K562 (cell line): ENCODE results near the gene LASP1NB.

Source experiments
- BCOR ChIP-seq: fragments of 450-650 bp; IDR thresholded peaks from 2 replicates; pipeline ENCODE4 v1.6.1; 2016
- EWSR1 ChIP-seq: fragments of 450-650 bp; IDR thresholded peaks from 2 replicates; pipeline ENCODE4 v1.6.1; 2018; ENCODE audit warnings: borderline replicate concordance, mild to moderate bottlenecking, low read depth, moderate library complexity; ENCODE audit not compliant: partially characterized antibody
- MCM7 ChIP-seq, 2 experiments: fragments of 450-650 bp; IDR thresholded peaks; 2 replicates each; pipeline ENCODE4 v1.6.1; 2016 to 2018
- STAT6 ChIP-seq: sonication (generic); formaldehyde crosslinking; IDR thresholded peaks from 2 replicates; pipeline ENCODE4 v1.8.1; 2023; ENCODE audit warnings: mild to moderate bottlenecking, missing genetic modification reagents
- ZNF165 ChIP-seq: fragments of 250-450 bp; sonication (Bioruptor Pico); IDR thresholded peaks from 2 replicates; pipeline ENCODE4 v1.4.0; 2020; ENCODE audit warnings: borderline replicate concordance
- TF ChIP-seq, protein P1 (sequence below), 2 experiments: fragments of 450-650 bp; formaldehyde crosslinking in 1 of 2; IDR thresholded peaks; 2 replicates each; pipeline versions ENCODE4 v1.4.0 to v1.6.1; 2014 to 2020; ENCODE audit warnings: mild to moderate bottlenecking in 2 of 2, borderline replicate concordance in 1 of 2, low read depth in 1 of 2
- TF ChIP-seq, protein P2 (sequence below): fragments of 450-650 bp; IDR thresholded peaks from 2 replicates; pipeline ENCODE4 v1.6.1; 2016; ENCODE audit warnings: low read depth

LASP1NB gene

DNA sequence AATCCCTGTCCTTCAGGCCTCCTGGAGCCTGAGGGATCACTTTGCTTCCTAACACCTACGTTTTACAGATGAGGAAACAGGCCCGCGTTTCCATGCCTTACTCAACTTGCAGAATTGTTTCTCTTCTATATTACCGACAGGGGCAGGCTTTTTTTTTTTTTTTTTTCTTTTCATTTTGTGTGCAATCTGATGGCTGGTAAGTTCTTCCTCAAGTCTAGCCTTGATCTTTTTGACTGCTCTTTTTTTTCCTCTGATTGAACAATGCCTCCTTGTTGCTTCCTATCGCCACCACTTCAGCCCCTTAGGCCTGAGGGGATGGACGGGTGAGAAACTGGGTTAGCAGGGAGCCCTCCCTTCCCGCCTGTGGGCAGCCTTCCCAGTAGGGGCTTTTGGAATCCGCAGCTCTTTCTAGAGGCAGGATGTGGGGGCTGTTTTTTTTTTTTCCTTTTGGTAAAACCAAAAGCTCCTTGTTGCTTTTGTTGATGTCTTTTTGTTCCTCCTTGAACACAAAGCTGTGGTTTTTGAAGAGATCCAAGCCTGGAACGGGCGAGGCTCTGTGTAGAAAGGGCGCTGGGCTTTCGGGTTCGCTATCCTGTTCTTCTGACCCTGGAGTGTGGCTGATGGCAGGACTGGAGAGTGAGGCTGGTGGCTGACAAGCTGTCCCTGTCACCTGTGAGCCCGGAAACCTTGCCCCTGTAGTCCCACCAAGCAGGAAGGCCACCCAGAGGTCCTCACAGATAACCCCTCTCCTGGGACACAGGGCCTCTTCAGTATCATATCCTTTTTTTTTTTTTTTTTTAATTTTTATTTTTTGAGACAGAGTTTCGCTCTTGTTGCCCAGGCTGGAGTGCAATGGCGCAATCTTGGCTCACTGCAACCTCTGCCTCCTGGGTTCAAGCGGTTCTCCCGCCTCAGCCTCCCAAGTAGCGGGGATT, 41.6 kb upstream of the LASP1NB start (continued):
- TF ChIP-seq, protein P1, sequence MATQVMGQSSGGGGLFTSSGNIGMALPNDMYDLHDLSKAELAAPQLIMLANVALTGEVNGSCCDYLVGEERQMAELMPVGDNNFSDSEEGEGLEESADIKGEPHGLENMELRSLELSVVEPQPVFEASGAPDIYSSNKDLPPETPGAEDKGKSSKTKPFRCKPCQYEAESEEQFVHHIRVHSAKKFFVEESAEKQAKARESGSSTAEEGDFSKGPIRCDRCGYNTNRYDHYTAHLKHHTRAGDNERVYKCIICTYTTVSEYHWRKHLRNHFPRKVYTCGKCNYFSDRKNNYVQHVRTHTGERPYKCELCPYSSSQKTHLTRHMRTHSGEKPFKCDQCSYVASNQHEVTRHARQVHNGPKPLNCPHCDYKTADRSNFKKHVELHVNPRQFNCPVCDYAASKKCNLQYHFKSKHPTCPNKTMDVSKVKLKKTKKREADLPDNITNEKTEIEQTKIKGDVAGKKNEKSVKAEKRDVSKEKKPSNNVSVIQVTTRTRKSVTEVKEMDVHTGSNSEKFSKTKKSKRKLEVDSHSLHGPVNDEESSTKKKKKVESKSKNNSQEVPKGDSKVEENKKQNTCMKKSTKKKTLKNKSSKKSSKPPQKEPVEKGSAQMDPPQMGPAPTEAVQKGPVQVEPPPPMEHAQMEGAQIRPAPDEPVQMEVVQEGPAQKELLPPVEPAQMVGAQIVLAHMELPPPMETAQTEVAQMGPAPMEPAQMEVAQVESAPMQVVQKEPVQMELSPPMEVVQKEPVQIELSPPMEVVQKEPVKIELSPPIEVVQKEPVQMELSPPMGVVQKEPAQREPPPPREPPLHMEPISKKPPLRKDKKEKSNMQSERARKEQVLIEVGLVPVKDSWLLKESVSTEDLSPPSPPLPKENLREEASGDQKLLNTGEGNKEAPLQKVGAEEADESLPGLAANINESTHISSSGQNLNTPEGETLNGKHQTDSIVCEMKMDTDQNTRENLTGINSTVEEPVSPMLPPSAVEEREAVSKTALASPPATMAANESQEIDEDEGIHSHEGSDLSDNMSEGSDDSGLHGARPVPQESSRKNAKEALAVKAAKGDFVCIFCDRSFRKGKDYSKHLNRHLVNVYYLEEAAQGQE (IDR thresholded peaks at IDR 0.05; ENCODE audit: borderline replicate concordance): no peak
- TF ChIP-seq, protein P1 (CRISPR knock-in tag; IDR thresholded peaks at IDR 0.05; ENCODE audit: low read depth): no peak
- TF ChIP-seq ZNF165 (no peak), EWSR1 (no peak), MCM7 (IDR thresholded peaks at IDR 0.05) (no peak), STAT6 (CRISPR knock-in tag) (no peak), BCOR (peak; percentile 83)
- TF ChIP-seq, protein P2, sequence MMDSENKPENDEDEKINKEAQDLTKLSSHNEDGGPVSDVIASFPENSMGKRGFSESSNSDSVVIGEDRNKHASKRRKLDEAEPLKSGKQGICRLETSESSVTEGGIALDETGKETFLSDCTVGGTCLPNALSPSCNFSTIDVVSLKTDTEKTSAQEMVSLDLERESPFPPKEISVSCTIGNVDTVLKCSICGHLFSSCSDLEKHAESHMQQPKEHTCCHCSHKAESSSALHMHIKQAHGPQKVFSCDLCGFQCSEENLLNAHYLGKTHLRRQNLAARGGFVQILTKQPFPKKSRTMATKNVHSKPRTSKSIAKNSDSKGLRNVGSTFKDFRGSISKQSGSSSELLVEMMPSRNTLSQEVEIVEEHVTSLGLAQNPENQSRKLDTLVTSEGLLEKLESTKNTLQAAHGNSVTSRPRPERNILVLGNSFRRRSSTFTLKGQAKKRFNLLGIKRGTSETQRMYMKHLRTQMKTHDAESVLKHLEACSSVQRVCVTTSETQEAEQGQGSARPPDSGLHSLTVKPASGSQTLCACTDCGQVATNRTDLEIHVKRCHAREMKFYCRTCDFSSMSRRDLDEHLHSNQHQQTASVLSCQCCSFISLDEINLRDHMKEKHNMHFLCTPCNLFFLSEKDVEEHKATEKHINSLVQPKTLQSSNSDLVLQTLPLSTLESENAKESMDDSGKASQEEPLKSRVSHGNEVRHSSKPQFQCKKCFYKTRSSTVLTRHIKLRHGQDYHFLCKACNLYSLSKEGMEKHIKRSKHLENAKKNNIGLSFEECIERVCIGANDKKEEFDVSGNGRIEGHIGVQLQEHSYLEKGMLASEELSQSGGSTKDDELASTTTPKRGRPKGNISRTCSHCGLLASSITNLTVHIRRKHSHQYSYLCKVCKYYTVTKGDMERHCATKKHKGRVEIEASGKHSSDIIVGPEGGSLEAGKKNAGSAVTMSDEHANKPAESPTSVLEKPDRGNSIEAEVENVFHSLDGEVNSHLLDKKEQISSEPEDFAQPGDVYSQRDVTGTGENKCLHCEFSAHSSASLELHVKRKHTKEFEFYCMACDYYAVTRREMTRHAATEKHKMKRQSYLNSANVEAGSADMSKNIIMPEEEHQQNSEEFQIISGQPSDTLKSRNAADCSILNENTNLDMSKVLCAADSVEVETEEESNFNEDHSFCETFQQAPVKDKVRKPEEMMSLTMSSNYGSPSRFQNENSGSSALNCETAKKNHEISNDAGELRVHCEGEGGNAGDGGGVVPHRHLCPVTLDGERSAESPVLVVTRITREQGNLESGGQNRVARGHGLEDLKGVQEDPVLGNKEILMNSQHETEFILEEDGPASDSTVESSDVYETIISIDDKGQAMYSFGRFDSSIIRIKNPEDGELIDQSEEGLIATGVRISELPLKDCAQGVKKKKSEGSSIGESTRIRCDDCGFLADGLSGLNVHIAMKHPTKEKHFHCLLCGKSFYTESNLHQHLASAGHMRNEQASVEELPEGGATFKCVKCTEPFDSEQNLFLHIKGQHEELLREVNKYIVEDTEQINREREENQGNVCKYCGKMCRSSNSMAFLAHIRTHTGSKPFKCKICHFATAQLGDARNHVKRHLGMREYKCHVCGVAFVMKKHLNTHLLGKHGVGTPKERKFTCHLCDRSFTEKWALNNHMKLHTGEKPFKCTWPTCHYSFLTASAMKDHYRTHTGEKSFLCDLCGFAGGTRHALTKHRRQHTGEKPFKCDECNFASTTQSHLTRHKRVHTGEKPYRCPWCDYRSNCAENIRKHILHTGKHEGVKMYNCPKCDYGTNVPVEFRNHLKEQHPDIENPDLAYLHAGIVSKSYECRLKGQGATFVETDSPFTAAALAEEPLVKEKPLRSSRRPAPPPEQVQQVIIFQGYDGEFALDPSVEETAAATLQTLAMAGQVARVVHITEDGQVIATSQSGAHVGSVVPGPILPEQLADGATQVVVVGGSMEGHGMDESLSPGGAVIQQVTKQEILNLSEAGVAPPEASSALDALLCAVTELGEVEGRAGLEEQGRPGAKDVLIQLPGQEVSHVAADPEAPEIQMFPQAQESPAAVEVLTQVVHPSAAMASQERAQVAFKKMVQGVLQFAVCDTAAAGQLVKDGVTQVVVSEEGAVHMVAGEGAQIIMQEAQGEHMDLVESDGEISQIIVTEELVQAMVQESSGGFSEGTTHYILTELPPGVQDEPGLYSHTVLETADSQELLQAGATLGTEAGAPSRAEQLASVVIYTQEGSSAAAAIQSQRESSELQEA: no peak
